Measurements from ENCODE around the gene ARHGEF1.

The ARHGEF1 gene

GRCh38 chr19:41883821-41884733, 1.1 kb downstream of the ARHGEF1 start:
- peak; percentile 98 for DNase-seq

DNA sequence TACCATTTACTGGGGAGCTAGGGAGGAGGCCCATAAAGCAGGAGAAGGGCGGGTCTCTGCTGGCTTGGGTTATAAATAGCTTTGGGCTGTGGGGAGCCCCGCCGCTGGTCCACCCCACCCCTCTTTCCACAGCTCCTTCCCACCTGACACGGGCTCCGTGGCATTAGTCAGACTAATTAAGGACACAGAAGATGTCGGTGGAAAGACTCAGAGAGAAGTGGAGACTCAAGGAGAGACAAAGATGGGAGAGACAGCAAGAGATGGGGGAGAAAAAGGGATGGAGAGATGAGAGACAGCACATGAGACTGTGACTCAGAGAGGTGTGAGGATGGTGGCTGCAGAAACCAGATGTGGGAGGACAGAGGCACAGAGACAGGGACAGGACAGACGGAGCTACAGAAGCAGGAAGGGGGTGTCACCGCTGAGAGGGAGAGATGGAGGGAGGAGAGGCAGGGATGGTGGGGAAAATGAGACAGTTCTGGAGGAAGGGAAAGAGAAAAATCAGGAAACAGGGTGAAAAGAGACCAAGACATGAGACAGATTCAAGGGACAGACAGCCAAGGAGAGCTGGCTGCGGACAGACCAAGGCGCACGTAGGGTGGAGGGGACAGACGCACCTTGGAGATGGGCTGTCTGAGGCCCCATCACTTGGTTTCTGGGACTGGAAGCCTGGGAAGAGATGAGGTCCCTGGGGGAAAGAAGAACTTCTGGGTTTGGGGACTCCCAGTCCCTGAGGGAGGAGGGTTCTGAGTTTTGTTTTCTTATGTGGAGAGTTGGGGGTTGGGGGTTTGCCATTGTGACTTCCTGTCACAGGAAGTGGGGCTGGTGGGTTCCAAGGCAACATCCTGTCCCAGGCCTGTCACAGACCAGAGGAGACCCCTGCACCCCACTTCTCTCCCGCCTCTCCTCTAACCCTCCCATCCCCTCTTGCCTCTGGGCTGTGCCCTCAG, 4.1 kb downstream of the ARHGEF1 start:
- peak; percentile 29 to 46 for DNase-seq

DNA sequence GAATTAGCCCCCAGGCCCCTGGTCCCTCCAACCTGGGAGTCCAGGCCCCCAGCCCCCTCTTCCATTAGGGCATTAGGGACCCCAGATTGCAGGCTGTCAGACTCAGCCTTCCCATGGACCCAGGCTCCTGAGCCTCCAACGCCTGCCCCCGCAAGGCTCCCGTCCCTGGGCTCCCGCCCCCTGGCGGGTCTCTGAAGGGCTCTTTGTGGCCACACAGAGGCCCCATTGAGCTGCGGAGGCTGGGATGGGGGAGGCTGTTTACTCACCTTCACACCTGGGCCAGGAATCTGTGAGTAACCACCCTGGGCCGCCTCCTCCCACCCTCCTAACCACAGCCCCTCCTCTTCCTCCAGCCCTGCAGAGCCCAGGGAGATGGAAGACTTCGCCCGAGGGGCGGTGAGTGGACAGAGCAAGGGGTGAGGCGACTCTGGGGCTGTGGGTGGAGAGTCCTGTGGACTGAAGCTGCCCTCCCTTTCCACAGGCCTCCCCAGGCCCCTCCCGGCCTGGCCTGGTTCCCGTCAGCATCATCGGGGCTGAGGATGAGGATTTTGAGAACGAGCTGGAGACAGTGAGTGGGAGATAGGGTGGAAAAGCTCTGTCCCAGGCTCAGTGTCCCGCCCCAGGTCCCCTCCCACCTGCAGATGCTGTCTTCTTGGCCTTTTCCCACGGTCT, 4.9 kb downstream of the ARHGEF1 start:
- DNase-seq = no peak

- DNase-seq = no peak
These were observed 5.9 kb downstream of the ARHGEF1 start for GRCh38 chr19:41888926-41889325.

DNA sequence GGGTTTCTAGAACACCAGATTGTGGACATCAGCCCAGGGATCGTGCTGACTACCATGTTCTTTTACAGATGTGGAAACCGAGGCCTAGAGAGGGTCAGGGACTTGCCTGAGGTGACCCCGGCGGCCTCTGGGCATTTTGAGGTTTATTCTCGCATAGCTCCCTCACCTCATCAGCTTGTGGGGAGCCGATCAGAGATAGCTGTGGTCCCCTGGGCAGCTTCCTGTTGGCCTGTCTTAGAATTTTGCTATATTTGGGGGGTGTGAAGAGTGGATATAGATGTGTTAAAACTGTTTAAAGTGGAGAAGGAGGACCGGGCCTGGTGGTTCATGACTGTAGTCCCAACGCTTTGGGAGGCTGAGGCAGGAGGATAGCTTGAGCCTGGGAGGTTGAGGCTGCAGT, 6.9 kb downstream of the ARHGEF1 start:
- no peak for DNase-seq

GRCh38 chr19:41890936-41891335, 8.0 kb downstream of the ARHGEF1 start:
- no peak for DNase-seq

GRCh38 chr19:41892173-41892902, 9.4 kb downstream of the ARHGEF1 start:
- DNase-seq = no peak

DNA sequence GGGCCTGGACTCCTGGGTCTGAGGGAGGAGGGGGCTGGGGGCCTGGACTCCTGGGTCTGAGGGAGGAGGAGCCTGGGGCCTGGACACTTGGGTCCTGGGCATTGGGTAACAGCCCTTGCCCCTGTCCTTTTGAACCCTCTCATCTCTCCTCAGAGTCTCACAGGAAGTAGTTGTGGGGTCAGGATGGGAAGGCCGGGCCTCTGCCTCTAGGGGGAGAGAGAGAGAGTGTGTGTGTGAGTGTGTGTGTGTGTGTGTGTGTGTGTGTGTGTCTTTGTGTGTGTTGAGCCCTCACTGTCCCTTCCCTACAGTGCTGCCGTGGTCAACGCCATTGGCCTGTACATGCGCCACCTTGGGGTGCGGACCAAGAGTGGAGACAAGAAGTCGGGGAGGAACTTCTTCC, 10.9 kb downstream of the ARHGEF1 start:
- DNase-seq = peak; percentile 37 to 69

GRCh38 chr19:41894350-41894749, 11.4 kb downstream of the ARHGEF1 start:
- no peak for DNase-seq

- DNase-seq = peak; percentile 19 to 32
These were observed 13.0 kb downstream of the ARHGEF1 start for GRCh38 chr19:41895745-41896580.

GRCh38 chr19:41896581-41896942, 13.6 kb downstream of the ARHGEF1 start:
- no peak for DNase-seq

DNA sequence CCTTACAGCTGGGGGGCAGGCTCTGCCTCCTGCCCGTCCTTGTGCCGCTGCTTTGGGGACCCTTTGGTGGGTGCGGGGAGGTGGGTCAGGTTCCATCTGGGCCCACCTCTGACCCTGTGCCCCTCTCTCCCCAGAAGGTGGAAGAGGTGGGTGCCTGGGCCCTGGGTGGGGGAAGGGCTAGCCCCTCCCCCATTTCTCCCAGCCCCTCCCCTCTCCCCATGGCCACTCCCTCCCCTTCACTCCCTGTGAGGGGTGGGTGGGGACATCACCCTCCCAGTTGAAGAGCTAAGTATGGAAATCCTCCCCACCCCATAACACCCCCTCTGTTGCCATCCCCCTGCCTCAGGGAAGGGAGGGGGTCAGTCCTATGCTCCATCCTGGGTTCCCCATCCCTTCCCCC, 14.2 kb downstream of the ARHGEF1 start:
- DNase-seq = no peak

DNA sequence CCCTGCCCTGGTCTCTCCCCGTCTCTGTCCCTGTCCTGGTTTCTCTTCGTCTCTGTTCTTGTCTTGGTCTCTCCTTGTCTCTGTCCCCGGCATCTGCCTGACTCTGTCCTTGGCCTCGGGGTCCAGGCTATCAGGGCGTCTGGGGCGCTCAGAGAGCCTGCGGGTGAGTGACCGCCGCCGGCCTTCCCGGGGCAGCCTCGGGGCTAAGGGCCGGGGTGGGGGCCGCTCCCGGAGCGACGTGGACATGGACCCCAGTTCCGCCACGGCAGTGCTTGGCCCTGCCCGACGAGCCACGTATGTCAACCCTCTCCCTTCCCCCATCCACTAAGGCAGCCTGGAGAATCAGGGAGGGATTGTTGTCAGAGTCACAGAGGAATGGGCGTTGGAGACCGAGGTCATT, 14.8 kb downstream of the ARHGEF1 start:
- no peak for DNase-seq

DNA sequence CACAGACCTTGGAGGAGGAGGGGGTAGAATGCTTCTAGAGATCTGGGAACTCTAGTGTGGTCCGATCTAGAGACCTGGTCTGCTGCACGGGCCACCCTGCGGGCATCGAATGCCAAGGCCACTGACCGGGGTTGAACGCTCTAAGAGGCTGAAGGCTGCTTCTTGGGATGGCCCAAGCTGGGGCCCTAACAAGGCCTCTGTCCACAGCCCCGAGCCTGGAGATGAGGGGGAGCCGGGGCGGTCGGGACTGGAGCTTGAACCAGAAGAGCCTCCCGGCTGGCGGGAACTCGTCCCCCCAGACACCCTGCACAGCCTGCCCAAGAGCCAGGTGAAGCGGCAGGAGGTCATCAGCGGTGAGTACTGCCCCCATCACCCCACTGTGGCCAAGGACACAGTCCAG, 15.3 kb downstream of the ARHGEF1 start:
- no peak for DNase-seq

- DNase-seq = no peak
These were observed 18.9 kb downstream of the ARHGEF1 start for GRCh38 chr19:41901707-41902360.

DNA sequence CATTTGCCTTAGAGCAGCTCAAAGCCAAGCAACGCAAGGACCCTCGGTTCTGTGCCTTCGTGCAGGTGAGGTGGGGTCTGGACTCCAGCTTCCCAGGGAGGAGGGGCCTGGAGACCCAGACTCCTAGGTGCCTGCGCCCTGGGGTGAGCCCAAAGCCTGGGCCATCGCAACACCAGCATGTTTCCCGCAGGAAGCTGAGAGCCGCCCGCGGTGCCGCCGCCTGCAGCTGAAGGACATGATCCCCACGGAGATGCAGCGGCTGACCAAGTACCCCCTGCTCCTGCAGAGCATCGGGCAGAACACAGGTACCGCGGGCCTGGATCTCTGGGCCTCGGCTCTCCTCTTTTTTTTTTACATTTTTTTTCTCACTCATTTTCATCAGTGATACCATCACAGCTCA, 19.6 kb downstream of the ARHGEF1 start:
- DNase-seq = no peak

- DNase-seq = no peak
These were observed 20.4 kb downstream of the ARHGEF1 start for GRCh38 chr19:41903193-41903953.

DNA sequence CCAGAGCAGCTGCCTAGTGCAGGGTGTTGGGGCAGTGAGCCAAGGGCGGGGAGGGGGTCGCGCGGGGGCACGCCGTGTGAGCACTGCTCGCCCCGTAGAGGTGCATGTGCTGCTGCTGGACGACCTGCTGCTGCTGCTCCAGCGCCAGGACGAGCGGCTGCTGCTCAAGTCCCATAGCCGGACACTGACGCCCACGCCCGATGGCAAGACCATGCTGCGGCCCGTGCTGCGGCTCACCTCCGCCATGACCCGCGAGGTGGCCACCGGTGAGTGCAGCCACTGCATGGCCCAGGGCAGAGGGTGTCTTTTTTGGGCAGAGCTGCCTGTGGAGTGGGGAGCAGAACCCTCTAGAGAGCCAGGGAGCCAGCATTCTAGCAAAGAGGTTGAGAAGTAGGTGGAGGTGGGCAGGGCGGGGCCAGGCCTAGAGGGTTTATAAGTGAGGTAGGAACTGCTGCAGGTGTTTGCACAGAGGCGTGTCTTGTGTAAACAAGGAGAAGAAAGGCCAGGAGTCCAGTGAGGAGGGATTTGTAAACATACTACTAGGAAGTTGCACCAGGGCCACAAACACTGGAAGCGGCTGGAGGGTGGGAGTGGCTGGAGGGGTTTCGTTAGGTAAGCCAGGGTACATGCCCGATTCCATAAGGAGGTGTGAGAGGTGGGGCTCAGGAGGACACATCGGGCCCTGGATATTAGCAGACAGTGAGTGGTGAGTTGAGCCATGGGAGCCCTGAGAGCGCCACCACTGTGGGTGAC, 21.3 kb downstream of the ARHGEF1 start:
- DNase-seq = no peak

GRCh38 chr19:41905273-41906002, 22.5 kb downstream of the ARHGEF1 start:
- DNase-seq = no peak

All from Kasumi-1 (cell line).